ENCODE data around the gene FBXO2.
"Not testable (repeated sequence)": the region's sequence is repeated elsewhere in the genome, so short reads cannot be mapped to it uniquely, and the experiment has no call there.

The FBXO2 gene

GRCh38 chr1:11651017-11651416, 3.2 kb downstream of the FBXO2 start:
- no peak for DNase-seq

DNA sequence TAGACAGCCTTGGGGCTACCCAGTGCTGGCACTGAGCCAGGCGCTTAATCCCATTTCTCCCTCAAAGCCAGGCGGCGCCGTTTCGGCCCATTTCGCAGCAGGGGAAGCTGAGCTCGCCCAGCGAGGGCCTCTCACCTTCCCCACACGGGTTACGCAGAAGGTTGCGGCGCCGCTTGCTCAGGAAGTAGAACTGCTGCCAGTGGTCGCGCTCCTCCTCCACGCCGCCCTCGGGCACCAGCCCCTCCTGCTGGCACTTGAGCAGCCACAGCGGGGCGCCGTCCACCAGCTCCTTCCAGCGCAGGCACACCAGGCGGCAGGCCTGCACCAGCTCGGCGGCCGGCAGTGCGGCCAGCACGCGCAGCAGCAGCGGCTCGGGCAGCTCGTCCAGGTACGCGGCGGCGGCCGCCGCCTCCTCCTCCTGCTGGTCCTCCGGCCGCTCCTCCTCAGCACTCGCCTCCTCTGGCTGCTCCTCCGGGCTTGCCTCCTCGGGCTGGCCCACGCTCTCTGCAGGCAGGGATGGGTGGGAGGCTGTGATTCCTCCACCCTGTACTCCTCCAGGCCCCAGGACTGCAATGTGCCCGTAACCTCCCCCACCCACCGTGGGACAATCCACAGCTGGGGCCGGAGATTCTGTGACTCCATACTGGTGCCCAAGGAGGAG, 3.8 kb downstream of the FBXO2 start:
- no peak for DNase-seq

DNA sequence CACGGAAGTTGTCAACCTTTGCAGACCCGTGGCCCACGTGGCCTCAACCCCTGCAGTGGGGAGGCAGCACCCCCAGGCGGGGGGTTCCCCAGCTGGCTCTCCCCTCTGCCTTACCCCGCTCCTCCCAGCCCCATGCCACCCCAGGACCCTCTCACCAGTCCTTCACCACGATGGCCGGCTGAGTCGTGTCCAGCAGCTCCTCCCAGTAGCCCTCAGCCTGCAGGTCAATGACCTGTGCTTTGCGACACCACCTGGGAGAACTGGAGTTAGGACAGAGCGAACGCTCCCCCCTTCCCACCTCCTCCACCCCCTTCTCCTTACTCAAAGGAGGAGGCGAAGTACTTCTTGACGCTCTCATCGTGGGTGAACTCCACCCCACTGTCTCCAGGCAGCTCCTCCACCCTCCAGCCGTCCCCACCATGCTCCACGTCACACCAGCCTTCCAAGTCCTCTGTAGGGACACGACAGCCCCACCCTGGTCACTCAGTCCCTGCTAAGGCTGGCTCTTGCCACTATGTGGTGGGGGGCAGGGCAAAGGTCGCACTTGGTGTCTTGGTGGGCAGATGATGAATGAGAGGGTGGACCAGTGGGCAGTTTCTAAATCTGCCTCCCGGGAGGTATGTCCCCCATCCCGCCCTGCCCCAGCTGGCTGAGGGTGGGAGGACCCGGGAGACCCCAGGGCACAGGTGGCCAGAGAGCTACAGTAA, 4.5 kb downstream of the FBXO2 start:
- DNase-seq = no peak

DNA sequence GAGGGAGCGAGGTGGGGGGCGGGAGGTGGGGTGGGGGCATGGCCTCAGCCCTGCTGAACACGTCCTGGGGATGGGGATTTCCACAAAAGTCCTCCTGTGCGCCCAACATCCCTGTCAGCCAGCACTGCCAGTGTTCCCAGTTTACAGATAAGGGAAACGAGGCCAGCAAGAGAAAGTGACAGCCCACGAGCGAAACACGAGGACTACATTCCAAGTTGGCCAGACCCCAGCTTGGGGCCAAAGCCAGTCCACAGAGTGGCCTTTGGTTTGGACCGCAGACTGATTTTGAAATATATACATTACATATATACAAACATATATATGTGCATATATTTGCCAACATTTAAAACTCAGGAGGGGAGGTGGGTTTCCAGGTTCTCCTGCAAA, 5.0 kb downstream of the FBXO2 start:
- DNase-seq = no peak

DNA sequence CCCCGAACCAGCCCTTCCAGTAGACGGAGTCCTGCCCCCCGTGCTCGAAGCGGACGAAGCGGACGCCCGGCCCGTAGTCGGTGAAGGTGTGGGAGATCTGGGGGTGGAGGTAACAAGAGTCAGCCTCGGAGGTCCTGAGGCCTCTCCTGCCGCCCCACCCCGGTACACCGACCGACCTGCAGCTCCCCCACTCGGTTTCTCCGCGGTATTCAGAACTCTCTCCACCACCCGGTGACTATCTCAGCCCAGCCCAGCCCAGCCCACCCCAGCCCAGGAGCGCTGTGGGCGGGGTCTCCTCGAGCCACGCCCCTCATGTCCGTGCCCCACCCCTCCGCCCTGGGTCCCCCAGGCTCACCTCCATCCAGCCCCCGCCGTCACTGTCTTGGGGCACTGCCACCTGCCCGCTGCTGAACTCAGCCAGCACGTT, 5.5 kb downstream of the FBXO2 start:
- no peak for DNase-seq

GRCh38 chr1:11648039-11648438, 6.2 kb downstream of the FBXO2 start:
- DNase-seq = no peak

DNA sequence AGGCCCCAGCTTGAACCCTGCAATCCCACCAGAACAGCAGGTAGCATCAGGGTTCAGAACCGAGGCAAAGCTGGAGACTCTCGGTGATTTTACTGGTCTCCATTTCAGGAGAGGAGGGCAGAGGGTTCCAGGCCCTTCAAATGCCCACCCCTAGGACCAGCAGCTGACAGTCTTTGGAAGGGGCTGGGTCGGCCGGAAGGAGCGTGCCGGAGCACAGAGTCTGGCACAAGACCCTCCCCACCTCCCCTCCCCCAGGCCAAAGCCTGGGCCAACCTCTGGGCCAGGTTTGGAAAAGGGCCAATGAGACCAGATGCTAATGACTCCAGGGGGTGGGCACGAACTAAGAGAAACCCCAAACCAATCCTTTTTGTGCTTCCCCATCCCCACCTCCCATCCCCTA, 6.9 kb downstream of the FBXO2 start:
- no peak for DNase-seq

DNA sequence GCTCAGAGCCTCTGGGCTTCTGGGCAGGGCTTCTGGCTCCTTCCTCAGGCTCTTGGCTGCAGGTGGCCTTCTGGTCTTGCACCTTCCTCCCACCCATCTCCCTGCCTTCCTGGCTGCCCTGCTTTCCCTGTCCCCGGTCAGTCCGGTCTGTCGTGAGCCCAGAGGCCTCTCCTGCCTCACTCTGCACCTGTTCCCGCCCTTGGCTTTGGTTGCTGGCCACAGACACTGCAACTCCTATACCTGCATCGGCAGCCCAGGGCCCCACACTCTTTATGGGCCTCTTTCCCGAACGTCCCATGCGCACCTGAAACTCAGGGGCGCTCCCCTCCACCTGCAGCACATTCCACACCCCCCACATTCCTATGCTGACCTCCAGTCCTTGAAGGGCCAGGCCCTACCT, 7.9 kb downstream of the FBXO2 start:
- no peak for DNase-seq

DNA sequence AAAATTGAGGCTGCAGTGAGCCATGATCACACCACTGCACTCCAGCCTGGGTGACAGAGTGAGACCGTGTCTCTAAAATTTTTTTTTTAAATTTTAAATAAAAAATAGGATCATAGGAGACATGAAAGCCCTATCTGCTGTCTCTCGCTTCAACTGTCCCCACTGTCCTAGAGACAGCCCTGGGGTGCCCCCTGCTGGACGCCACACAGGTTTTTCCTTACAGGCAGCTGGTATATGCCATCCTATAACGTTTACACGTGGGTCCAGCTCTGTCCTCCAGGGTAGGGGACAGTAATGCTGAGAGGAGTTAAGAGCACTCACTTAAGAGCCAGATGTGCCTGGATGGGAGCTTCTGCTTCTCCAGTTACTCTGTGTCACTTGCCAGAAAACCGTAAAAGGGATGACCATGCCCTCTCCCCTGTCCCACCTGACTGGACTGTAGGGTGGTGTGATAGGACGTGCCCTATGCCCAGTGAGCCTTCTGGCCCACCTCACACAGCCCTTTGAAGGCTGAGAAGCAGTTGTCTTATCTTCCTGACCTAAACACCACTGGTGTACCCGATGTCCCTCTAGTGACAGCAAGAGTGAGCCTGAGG, 8.5 kb downstream of the FBXO2 start:
- no peak for DNase-seq

GRCh38 chr1:11645270-11645669, 9.0 kb downstream of the FBXO2 start:
- DNase-seq = no peak

DNA sequence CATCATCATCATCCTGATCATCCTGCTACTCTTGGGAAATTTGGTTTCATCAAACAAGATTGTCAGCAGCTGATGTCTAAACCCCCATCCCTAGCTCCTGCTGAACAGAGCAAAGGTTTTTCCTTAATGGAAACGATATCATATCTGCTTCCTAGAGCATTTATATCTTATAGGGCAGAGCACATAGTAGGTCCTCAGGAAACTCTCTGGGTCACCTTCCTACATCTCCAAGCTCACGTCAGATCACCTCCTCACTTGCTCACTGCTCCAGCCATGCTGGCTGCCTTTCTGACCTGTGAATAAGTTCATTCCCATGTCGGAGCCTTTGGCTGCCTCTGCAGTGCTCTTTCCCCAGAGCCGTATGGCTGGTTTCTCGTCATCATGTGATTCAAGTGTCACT, 10.4 kb downstream of the FBXO2 start:
- no peak for DNase-seq

DNA sequence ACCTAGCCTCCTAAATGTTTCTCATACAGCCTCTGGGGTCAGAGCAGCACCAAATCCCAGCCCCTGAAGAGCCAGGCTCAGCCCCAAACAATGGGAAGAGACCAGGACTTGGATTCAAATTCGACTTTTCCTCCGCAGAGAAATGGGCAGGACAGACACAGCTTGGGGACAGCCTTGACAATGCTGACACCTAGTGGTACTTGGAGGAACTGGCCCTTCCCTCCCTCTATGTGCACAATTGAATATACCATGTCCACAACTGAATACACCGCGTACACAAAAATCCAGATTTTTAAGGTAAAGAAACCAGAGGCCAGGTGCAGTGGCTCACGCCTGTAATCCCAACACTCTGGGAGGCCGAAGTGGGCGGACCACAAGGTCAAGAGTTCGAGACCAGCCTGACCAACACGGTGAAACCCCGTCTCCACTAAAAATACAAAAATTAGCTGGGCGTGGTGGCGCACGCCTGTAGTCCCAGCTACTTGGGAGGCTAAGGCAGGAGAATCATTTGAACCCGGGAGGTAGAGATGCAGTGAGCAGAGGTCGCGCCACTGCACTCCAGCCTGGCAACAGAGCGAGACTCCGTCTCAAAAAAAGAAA, 11.7 kb downstream of the FBXO2 start:
- DNase-seq = not testable (repeated sequence)

DNA sequence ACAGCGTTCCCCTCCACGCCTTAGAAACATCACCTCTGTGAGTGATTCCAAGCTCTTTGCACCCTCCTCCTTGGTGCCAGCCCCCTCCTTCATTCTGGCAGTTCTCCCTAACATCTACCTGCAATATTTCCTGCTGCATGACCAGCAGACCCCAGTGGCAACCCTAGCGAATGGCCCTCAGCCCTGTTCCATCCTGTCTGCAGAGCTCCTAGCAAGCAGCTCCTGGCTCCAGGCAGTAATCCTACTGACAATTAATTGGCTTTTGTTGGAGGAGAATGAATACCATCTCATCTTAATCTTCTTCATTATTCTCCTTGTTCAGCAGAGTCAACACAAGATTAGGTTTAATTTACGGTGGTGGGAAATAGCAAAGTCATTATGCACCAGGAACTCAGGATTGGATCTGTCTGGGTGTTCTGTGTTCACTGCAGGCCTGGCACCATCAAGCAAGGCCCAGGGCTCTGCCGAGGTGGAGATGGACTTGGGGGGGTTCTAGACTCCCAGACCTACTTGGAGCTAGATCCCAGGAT, 12.4 kb downstream of the FBXO2 start:
- DNase-seq = no peak

- DNase-seq = no peak
These were observed 13.3 kb downstream of the FBXO2 start for GRCh38 chr1:11640944-11641343.

- DNase-seq = no peak
These were observed 14.1 kb downstream of the FBXO2 start for GRCh38 chr1:11640101-11640500.

GRCh38 chr1:11639372-11639771, 14.9 kb downstream of the FBXO2 start:
- no peak for DNase-seq

DNA sequence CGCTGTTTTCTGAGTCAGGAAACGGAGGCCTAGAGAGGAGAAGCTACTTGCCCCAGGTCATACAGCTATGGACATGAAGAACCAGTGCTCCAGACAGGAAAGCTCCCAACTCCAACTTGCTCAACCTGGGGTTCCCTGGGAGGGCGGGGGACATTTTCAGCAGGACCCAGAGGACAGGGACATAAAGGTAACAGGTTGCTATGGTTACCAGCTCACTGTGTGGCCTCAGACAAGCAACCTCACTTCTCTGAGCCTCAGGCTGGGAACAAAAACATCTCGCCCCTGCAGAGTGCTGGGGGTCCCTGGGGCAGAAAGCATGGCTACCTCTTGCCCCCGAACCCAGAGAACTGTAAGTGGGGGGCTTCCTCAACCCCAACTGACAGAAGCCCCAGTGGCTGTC, 16.1 kb downstream of the FBXO2 start:
- no peak for DNase-seq

- DNase-seq = no peak
These were observed 19.6 kb downstream of the FBXO2 start for GRCh38 chr1:11634365-11635192.

DNA sequence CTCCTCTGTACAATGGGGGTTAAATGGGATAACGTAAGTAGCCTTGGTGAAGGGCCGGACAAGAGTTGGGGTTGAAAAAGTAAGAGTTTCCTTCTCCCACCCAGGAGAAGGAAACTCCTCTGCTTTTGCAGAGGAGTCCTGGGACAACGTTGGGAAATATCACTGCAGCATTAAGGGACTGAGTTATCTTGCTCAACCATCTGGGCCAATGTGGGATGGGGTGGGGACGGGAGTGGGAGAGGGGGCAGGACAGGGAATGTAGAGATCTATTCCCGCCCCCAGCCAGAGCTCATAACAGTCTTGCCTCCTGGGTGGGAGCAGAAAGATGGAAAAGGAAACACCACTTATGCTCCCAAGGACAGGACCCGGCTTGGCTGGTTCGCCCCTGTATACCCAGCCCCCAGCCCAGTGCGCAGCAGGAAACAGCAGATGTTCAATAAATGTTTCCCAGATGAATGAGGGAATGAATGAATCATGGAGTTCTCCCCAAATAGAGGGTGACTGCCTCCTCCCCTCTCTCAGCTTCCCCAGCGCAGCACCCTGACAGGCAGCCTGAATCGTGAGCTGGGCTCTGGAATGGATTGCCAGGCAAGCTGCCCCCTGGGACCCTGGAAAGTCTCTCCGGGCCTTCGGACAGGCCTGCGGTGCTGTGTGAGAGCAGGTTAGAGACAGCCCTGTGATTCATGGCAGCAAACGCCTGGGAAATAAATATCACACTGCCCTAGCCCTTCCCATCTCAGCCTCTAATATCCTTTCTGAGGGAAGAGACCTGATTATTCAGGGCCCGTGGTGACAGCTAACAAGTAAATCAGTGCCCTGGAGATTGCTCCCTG, 24.8 kb downstream of the FBXO2 start:
- DNase-seq = no peak

DNA sequence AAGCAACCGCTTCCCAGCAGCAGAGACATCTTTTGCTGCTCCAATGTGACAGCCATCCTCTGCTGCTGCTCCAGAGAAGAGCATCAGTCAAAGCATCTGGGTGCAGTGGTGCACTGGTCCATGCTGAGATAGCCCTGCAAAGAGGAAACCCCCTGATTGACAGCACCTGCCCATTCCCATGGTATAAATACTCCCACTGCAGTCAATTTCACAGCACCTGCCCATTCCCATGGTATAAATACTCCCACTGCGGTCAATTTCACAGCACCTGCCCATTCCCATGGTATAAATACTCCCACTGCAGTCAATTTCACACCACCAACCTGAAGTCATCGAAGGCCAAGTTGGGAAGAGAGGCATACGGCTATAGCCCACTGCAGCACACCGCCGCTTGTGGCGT, 25.5 kb downstream of the FBXO2 start:
- DNase-seq = no peak

DNA sequence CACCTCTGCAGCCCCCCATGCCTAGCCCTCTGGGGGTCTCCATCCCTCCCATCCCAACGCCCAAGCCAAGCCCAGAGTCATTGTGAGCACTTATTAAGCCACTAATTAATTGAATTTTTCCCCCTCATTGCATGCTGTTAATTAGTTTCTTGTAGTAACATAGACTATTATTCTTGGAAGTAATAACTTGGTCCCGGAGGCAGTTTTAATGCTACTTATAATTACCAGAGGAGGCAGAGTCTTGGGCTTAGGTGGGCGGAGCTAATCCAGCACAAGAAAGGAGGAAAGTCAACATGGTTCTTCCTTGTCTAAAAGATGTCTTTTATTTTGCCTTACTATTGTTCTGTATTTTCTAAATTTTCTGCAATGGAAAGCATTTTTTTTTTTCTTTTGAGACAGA, 27.7 kb downstream of the FBXO2 start:
- no peak for DNase-seq

- DNase-seq = no peak
These were observed 30.5 kb downstream of the FBXO2 start for GRCh38 chr1:11623702-11624101.
